SK-MEL-5 (cell line): ENCODE data around the gene PRXL2B. TPM values are rescaled to one million over a fixed set of nuclear protein-coding genes. Genes with fewer than 3 reads are reported as not detected.

Source experiments
- DNase-seq: peaks from one replicate; pipeline ENCODE4 v3.0.0-alpha.2; 2016; ENCODE audit warnings: low read depth, low spot score
- in situ Hi-C: cut with HindIII; loops from 2 replicates; pipeline ENCODE4 v1.10.0; 2016; ENCODE audit warnings: low sequenced_read_pairs, high pct_unique_total_duplicates, low pct_unique_long_range_greater_than_20kb
- total RNA-seq: library from RNA; depleted of rRNA; stranded (reverse); fragments of >200 nt; shearing (Covaris generic); gene quantifications from 2 replicates; pipeline ENCODE4 v1.2.3, GENCODE V29; 2014

PRXL2B gene
- total RNA-seq, 1 experiment from 2014 or later = 11.4 TPM

GRCh38 chr1:2590233-2591141 is 3.9 kb downstream of the PRXL2B start:
- no peak for DNase-seq
- in situ Hi-C loops = no loop called here

GRCh38 chr1:2591233-2591580 is 4.6 kb downstream of the PRXL2B start:
- in situ Hi-C loops = no loop called here

DNA sequence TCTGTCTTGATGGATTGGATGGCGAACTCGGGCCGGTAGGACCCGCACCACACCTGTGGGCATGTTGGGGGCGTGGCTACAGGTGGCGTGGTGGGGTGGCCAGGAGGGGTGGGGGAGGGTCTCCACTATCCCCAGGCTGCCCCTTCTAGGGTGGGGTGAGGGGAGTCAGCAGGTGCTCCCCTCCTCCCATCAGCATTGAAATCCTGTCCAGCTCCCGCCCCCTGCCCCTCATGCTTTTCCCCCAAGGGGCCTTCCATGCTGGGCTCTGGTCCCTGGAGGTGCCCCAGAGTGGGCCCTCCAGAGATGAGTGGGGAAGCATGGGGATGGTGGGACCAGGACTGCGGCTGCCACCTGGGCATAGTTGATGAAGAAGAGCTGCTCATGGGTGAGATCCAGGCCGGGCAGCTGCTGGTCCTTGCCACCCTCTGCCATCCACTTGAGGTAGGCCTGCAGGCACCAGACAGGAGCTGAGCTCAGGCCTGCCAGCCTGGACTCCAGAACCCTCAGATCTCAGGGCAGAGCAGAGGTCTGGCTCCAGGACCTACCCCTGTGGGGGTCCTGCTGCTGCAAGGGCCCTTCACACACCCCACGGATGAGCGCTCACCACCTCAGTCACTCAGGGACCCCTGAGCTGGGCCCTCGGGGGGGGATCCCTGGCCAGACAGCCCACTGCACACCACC is 5.1 kb downstream of the PRXL2B start:
- DNase-seq = no peak
- in situ Hi-C loops = no loop called here

More at GRCh38 chr1:2591233-2591580, 4.6 kb downstream of the PRXL2B start:
- DNase-seq = no peak

DNA sequence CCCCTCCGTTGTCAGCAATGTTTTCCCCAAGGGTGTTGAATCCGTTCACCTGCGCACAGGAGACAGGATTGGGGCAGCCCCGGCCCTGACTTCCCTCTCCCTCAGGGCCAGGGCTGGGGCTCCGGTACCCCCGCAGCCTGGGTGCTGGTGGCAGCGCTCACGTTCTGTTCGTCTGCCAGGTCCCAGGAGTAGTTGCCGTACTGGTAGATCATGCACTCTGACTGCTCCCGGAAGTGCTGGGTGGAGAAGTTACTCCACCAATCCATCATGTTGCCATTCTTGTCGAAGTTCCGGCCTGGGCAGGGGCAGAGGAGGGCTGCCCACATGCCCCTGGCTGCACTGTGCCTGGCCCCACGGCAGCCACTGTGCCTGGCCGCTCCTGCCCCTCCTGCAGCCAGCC is 6.1 kb downstream of the PRXL2B start:
- DNase-seq = no peak
- in situ Hi-C loops = no loop called here

GRCh38 chr1:2593251-2593878 is 6.8 kb downstream of the PRXL2B start:
- in situ Hi-C loops = no loop called here
- no peak for DNase-seq

- no peak for DNase-seq
- in situ Hi-C loops = no loop called here
Measured at GRCh38 chr1:2594001-2594640, 7.5 kb downstream of the PRXL2B start.

DNA sequence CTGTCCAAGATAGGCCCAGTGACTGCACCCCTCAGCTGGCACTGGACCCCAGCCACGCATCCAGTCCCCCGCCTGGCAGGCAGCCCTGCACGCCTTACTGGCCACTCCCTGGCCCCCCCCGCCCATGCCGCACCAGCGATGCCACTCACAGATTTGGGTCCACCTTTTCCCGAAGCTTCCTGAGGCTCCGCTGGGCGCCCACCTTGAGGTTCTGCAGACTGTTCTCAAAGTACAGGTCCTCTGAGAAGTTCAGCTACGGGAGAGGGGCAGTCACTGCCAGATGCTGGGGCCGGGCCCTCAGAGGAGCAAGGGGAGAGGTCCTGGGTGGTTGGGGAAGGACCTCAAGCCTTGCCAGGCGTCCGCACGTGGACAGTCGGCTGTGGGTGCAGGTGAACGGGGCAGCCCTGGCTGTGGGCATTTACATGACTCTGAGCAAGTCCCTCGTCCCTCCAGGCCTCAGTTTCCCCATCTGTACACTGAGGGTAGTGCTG is 8.1 kb downstream of the PRXL2B start:
- in situ Hi-C loops = no loop called here
- DNase-seq = no peak

- DNase-seq = no peak
- in situ Hi-C loops = no loop called here
Measured at GRCh38 chr1:2595261-2595811, 8.8 kb downstream of the PRXL2B start.

GRCh38 chr1:2595812-2596529 is 9.4 kb downstream of the PRXL2B start:
- no peak for DNase-seq
- in situ Hi-C loops = no loop called here

DNA sequence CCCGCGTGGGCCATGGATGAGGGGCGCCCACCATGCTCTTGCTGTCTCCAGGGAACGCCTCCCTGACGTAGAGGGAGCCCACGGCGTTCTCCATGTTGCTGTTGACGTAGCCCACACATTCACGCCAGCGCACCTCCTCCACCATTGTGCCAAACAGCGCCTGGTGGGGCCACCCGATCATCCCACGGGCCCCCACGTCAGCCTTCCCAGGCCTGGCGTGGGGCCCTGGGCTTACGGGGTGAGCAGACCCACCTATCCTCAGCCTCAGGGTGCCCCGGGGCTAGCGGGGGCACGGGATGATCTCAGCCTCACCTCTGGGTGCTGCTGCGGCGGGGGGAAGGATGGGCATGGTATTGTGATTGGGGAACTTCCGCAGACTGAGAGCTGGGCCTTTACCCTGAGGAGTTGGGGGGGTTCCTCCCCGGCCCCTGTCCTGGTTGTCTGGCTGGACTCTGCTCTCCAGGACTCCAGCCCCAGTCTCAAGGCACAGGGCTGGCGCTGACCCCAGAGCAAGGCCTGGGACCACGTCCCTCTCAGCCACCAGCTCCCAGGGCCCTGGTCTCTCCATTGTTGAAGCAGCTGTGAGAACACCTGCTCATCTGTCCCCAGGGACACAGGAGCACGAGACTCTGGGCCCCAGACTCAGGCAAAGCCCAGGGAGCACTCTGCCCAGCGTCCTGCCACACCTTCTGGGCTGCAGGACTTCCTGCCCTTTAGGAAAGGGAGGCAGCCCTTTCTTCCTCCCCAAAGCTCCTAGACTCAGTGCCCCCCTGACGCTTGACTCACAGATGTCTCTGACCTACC is 10.2 kb downstream of the PRXL2B start:
- no peak for DNase-seq
- in situ Hi-C loops = no loop called here

DNA sequence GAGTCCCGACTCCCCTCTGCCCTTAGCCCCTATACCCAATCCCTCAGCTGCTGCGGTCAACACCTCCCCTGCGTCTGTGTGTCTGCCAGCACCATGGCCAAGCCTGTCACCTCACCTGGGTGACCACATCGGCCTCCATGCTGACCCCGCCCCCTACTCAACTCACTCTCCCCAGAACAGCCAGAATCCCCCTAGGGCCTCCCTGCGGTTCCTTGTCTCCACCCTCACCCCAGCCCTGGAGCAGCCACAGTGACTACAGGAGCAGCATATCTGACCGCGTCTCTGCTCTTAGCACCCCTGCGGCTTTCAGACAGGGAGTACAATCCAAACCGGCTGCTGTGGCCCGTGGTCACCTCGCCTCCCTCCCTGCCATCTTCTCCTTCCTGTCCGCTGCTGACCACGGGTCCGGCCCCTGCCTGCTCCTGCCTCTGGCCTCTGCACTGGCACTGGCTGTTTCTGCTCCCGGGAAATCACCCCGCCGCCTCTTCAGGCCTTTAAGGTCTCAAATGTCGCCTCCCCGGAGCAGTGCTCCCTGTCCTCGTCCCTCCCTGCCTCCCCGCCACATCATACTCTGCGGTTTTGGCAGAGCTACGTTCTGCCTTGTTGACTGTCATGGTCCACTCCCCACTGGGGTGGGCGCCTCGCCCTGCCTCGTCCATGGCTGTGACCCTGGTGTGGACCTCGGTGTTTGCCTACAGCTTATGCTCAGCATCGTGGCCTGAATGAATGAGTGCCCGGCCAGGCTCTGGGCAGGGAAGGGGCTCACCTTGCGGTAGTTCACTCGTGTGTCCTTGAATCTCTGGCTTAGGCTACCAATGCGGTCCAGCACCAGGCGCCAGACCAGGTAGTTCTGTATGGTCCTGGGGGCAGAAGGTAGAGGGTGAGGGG is 11.1 kb downstream of the PRXL2B start:
- no peak for DNase-seq
- in situ Hi-C loops = no loop called here

DNA sequence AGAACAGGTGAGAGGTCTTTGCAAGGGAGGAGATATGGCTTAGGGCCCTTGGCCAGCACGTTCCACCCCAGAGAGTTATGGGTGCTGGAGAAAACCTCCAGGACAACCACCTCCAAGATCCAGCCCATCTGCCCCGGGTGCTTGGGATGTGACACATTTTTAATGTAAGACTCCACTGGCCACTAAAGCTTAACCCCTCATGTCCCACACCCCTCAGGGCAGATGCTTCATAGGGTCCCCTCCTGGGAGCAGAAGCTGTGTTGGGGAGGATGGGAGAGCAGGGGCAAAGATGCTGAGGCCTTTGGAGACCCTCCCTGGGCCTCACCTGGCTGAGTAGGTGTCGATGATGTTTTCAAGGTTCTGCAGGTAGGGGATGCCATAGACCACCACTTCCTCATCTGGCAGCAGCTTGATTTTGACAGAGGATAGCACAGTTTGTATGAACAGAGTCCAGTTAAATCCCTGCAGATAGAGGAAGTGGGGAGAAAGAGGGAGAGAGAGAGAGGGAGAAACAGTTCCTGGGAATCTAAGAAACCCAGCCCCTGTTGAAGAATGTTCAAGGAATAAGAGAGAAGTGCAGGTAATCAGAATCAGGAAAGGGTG is 11.9 kb downstream of the PRXL2B start:
- no peak for DNase-seq
- in situ Hi-C loops = no loop called here

DNA sequence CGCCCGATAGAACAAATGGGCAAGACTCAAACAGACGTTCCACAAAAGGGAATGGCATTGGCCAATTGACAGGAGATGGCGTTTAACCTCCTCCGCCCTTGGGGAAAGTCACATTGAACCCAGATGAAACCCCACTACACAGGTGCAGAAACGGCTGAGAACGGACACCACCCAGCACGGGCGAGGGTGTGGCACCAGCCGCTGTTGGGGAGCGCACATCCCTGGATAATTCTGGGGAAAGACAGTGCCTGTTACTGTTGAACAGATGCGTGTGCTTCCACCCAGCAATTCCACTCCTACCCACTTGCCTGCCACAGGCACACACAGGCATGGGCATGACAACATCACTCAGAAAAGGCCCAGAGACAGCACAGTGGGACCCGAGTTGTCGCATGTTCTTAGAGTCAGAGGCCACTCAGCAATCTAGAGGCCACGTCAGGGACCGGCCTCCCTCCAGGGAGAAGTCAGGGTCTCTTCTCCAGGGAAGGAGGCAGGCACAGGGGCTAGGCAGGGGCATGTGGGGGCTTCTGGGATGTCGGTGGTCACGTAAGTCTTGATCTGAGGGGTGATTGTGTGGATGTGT is 15.2 kb downstream of the PRXL2B start:
- in situ Hi-C loops = no loop called here
- DNase-seq = no peak

- no peak for DNase-seq
- in situ Hi-C loops = no loop called here
Measured at GRCh38 chr1:2602311-2602835, 15.8 kb downstream of the PRXL2B start.
